Skeletal muscle satellite cell (primary cell): ENCODE measurements around the gene SLC39A7. TPM values are rescaled to one million over a fixed set of nuclear protein-coding genes. Genes with fewer than 3 reads are reported as not detected.

Experiments used
- H3K27me3 ChIP-seq: 2 replicates; pipeline ENCODE4 v1.7.0; 2013; ENCODE audit warnings: low read length; ENCODE audit not compliant: control insufficient read depth, insufficient read depth
- H3K36me3 ChIP-seq: 2 replicates; pipeline ENCODE4 v1.7.0; 2013; ENCODE audit warnings: mild to moderate bottlenecking, control low read depth, low read length; ENCODE audit not compliant: insufficient read depth
- H3K4me1 ChIP-seq: 2 replicates; pipeline ENCODE4 v1.7.0; 2013; ENCODE audit warnings: low read length; ENCODE audit not compliant: control insufficient read depth, insufficient read depth
- H3K4me2 ChIP-seq: 2 replicates; pipeline ENCODE4 v1.7.0; 2013; ENCODE audit warnings: mild to moderate bottlenecking, low read length
- H3K4me3 ChIP-seq: 2 replicates; pipeline ENCODE4 v1.7.0; 2013; ENCODE audit warnings: low read length
- H3K9ac ChIP-seq: 2 replicates; pipeline ENCODE4 v1.7.0; 2013; ENCODE audit warnings: mild to moderate bottlenecking, low read depth, low read length, moderate library complexity
- H3K9me3 ChIP-seq: replicated peaks from 2 replicates; pipeline ENCODE4 v1.7.0; 2013; ENCODE audit warnings: mild to moderate bottlenecking, control low read depth, low read length
- total RNA-seq: library from RNA; depleted of rRNA; stranded (reverse); fragments of >200 nt; gene quantifications from 2 replicates; pipeline ENCODE4 v1.2.3, GENCODE V29; 2012; rRNA removed

Gene SLC39A7
- 70.3 and 84.7 TPM in 2 replicates for total RNA-seq

GRCh38 chr6:33200219-33201146, at the start of gene SLC39A7, which contains the start of gene RXRB:
TSS of gene SLC39A7 (plus strand) at chr6:33200867. CDS start at chr6:33201246, 379 bp downstream.
TSS of gene RXRB (minus strand) at chr6:33200665. CDS start at chr6:33200476, 189 bp downstream.
- H3K4me3 ChIP-seq: peak within 1 kb of the TSS; percentile 93
- peak within 1 kb of the TSS; percentile 98 for H3K9ac ChIP-seq
- H3K4me2 ChIP-seq: peak within 1 kb of the TSS; percentile 98
- peaks cover 48% of the 10 kb centered on the region for H3K36me3 ChIP-seq
- H3K27me3 ChIP-seq: no peaks in the 10 kb centered on the region
- peaks cover 40% of the 10 kb centered on the region for H3K4me1 ChIP-seq
- no peaks in the 10 kb centered on the region for H3K9me3 ChIP-seq

DNA sequence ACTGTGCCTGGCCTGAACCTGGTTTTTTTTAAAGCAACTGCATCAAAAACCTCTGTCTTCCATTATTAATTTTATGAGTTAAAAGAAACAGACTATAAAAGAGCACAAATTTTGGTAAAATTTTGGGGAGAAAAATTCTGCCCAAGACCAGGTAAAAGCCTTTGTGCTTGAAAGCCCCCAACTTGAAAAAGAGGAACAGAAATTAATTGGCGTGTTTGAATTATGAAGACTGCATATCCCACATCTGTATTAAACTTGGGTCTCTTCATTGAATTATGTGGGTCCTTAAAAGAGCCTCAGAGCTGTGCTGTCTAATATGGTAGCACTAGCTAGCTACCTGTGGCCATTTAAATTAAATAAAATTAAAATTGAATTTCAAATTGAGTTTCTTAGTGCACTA, 49.6 kb upstream of the SLC39A7 start:
- H3K4me3 ChIP-seq: no peak overlapping the region

GRCh38 chr6:33154349-33154748, 46.3 kb upstream of the SLC39A7 start:
- Histone ChIP-seq H3K9me3 (peaks cover 4% of the 10 kb centered on the region), H3K4me3 (no peak overlapping the region), H3K9ac (no peak overlapping the region)

More for the DNA sequence above, 49.6 kb upstream of the SLC39A7 start:
- Histone ChIP-seq H3K4me2 (no peak overlapping the region), H3K9me3 (peaks cover 4% of the 10 kb centered on the region), H3K4me1 (no peaks in the 10 kb centered on the region), H3K36me3 (no peaks in the 10 kb centered on the region), H3K9ac (no peak overlapping the region), H3K27me3 (peaks cover 33% of the 10 kb centered on the region)

GRCh38 chr6:33156561-33156960, 44.1 kb upstream of the SLC39A7 start:
- Histone ChIP-seq H3K27me3 (peaks cover 16% of the 10 kb centered on the region), H3K4me1 (peaks cover 10% of the 10 kb centered on the region), H3K9ac (no peak overlapping the region), H3K4me3 (no peak overlapping the region), H3K9me3 (no peaks in the 10 kb centered on the region), H3K4me2 (no peak overlapping the region), H3K36me3 (no peaks in the 10 kb centered on the region)

More at GRCh38 chr6:33154349-33154748, 46.3 kb upstream of the SLC39A7 start:
- peaks cover 26% of the 10 kb centered on the region for H3K27me3 ChIP-seq
- H3K4me2 ChIP-seq: no peak overlapping the region
- H3K4me1 ChIP-seq: no peaks in the 10 kb centered on the region
- no peaks in the 10 kb centered on the region for H3K36me3 ChIP-seq

DNA sequence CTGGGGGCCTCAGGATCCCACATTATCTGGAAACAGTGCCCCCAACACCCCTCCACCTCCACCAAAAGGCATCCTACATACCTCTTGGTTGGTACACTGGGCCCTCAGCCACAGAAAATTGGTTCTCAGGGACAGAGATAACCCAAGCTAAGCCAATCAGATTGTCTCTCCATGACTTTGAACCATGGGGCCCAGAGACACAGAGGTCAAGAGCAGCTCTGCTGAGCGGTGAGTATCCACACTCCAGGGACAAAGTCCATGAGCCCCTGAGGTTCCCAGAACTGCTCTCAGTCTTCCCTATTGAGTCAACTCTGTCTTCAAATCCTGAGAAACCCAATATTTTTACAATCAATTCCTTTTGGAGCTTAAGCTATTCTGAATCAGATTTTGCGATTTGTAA, 43.7 kb upstream of the SLC39A7 start:
- no peak overlapping the region for H3K9ac ChIP-seq
- peaks cover 14% of the 10 kb centered on the region for H3K4me1 ChIP-seq
- no peak overlapping the region for H3K4me3 ChIP-seq
- H3K36me3 ChIP-seq: no peaks in the 10 kb centered on the region
- H3K4me2 ChIP-seq: no peak overlapping the region
- no peaks in the 10 kb centered on the region for H3K9me3 ChIP-seq
- H3K27me3 ChIP-seq: peaks cover 16% of the 10 kb centered on the region

DNA sequence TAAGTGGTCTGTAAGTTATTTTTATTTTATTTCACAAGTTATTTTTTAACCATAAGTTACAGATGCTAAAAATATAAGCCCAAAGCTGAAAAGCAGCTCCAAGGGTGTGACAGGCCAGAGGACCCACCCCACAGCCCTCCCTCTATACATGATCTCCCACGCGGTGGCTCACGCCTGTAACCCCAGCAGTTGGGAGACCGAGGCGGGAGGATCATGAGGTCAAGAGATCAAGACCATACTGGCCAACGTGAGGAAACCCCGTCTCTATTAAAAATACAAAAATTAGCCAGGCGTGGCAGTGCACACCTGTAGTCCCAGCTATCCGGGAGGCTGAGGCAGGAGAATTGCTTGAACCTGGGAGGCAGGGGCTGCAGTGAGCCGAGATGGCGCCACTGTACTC, 40.6 kb upstream of the SLC39A7 start:
- H3K9ac ChIP-seq: no peak overlapping the region
- H3K27me3 ChIP-seq: peaks cover 14% of the 10 kb centered on the region
- H3K36me3 ChIP-seq: no peaks in the 10 kb centered on the region
- peaks cover 17% of the 10 kb centered on the region for H3K4me1 ChIP-seq
- H3K9me3 ChIP-seq: no peaks in the 10 kb centered on the region
- no peak overlapping the region for H3K4me2 ChIP-seq
- H3K4me3 ChIP-seq: no peak overlapping the region

GRCh38 chr6:33160728-33161344, 39.8 kb upstream of the SLC39A7 start:
- H3K9ac ChIP-seq: peak overlapping the region; percentile 76
- H3K4me1 ChIP-seq: peaks cover 17% of the 10 kb centered on the region
- peak overlapping the region; percentile 90 for H3K4me2 ChIP-seq
- H3K27me3 ChIP-seq: peaks cover 14% of the 10 kb centered on the region
- H3K4me3 ChIP-seq: peak overlapping the region; percentile 70
- H3K9me3 ChIP-seq: no peaks in the 10 kb centered on the region
- H3K36me3 ChIP-seq: no peaks in the 10 kb centered on the region

DNA sequence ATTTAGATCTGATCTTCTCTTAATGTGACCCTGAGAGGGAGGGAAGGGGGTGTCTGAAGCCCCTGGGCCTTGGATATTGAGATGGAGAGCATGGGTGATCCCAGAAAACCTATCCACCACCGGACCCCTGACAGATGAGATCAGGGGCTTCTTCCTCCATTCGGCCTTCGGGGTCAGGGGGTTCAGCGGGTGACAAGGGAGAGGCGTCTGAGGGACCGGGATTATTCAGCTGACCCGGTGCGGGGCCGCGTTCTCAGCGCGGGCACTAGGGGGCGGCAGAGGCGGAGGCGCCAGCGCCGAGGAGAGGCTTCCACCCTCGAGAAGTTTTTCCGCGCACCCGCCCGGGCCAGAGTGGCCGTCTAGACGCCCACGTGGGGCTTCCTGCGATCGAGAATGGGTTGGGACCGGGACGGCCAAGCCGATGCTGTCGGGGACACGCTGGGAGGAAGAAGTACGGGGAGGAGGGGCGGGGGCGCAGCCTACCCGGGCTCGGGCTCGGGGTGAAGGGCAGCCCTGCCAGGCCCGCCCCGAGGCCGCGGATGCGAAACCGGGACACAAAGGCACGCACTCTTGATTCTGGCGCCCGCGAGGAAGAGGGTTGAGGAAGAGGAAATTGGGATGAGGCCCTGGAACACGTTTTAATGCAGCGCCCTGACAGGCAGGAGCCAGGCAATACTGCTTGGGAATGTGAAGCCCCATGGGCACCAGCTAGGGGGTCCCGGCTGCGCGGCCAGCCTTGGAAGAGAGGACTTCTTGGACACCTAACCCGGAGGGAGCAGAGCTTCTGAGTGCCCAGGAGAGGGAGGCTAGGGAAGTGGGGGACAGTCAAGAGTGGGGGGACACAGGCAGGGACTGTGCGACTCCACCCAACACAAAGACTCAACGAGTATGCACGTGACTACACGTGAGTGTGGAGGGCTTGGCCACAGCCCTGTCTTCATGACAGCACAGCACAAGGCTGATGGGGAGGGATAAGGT, 39.0 kb upstream of the SLC39A7 start:
- Histone ChIP-seq H3K4me3 (peak overlapping the region; percentile 70), H3K36me3 (no peaks in the 10 kb centered on the region), H3K27me3 (peaks cover 17% of the 10 kb centered on the region), H3K9ac (peak overlapping the region; percentile 76), H3K9me3 (no peaks in the 10 kb centered on the region), H3K4me1 (peaks cover 17% of the 10 kb centered on the region), H3K4me2 (peak overlapping the region; percentile 90)

GRCh38 chr6:33163540-33163939, 37.1 kb upstream of the SLC39A7 start:
- Histone ChIP-seq H3K4me2 (no peak overlapping the region), H3K27me3 (peaks cover 17% of the 10 kb centered on the region), H3K4me1 (peaks cover 17% of the 10 kb centered on the region), H3K36me3 (no peaks in the 10 kb centered on the region), H3K9ac (no peak overlapping the region), H3K9me3 (no peaks in the 10 kb centered on the region), H3K4me3 (no peak overlapping the region)

- no peak overlapping the region for H3K4me3 ChIP-seq
- H3K27me3 ChIP-seq: peaks cover 12% of the 10 kb centered on the region
- no peaks in the 10 kb centered on the region for H3K36me3 ChIP-seq
- H3K9me3 ChIP-seq: no peaks in the 10 kb centered on the region
- peaks cover 17% of the 10 kb centered on the region for H3K4me1 ChIP-seq
- no peak overlapping the region for H3K4me2 ChIP-seq
- no peak overlapping the region for H3K9ac ChIP-seq
Observed at GRCh38 chr6:33164176-33164575, 36.5 kb upstream of the SLC39A7 start.
